Hepatic stellate cell (primary cell): ENCODE results near the gene TRPM2.

ENCODE experiments used
- DNase-seq: peaks from one replicate; pipeline ENCODE4 v3.0.0; 2011; ENCODE audit warnings: low spot score

TRPM2 gene

DNA sequence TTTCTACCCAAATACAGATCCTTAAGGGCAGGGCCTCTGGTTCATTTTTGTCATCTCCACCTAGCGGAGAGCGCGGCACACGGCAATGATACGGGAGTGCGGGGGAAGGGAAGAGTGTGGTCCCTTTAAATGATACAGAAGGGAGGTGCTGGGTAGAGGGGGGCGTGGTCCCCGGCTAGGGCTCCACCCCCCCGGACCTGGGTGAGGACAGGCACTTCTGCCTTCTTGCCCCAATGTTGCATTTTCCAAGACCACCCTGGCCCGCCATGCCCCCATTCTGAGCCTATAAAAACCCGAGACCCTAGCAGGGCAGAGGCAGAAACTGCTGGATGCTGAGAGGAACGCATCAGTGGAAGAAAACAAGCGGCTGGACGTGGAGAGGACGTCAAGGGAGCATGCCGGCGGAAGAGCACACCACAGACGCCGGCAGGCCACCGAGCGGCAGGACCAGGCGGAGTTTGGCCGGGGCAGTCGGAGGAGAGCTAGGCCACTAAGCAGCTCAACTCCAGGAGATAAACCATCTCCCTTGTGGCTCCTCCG, 131.9 kb downstream of the TRPM2 start:
- no peak for DNase-seq

DNA sequence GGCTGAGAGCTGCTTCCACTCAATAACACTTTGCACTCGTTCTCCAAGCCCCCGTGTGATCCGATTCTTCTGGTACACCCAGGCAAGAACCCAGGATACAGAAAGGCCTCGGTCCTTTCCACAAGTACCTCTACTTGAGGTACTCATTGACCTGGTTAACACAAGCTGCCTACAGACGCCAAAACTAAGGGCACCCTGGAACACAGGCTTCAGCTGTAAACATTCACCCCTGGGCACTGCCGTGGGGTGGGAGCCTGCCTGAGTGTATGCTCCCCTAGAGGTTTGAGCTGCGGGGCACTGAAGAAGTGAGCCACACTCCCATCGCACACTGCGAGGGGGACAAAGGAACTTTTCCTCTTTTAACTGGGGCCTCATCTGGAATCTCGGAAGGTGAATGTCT, 132.4 kb downstream of the TRPM2 start:
- no peak for DNase-seq

DNA sequence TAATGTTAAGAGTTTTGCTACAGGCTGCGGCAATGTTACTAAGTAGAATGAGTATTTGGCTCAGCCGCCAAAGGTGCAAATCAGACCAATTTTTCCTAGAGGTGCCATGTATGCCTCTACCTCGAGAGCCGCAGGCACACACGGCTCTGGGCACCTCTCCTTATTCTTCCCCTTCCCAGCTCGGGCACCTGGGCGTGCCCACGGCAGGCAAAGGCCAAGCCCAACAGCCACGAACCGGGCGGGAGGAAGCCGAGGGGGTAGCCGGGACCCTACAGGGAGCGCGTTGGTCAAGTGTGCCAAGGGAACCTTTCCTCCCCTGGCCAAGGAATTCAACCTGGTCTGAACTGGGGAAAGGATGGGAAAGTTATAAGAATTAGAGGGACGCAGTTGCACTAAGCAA, 132.9 kb downstream of the TRPM2 start:
- DNase-seq: no peak

DNA sequence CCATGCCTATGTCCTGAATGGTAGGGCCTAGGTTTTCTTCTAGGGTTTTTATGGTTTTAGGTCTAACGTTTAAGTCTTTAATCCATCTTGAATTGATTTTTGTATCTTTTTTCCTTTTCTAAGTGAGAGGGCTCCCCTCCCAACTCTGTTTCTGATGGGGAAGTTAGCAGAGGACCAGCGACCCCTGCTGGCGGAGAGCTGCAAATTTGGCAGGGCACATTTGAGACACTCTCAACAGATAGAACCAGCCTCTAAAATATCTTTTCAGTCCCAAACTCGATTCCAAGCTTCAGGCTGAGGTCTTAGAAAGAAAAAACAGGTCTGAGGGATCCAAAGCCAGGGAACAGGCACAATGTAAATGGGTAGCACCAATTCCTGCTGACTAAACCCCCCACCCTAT, 134.4 kb downstream of the TRPM2 start:
- no peak for DNase-seq

DNA sequence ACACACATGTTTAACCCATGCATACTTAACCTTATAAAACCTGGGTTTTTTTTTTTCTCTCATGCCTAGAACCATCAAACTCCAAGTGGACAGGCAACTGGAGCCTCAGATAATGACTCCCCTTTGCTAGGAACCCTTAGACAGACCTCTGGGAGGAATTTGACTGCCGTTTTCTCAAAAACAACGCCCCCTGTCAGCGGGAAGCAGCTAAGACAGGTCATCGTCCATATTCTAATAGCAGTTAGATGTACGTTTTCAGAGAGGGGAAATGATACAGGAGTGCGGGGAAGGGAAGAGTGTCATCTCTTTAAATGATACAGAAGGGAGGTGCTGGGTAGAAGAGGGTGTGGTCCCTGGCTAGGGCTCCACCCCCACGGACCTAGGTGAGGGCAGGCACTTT, 136.5 kb downstream of the TRPM2 start:
- no peak for DNase-seq

DNA sequence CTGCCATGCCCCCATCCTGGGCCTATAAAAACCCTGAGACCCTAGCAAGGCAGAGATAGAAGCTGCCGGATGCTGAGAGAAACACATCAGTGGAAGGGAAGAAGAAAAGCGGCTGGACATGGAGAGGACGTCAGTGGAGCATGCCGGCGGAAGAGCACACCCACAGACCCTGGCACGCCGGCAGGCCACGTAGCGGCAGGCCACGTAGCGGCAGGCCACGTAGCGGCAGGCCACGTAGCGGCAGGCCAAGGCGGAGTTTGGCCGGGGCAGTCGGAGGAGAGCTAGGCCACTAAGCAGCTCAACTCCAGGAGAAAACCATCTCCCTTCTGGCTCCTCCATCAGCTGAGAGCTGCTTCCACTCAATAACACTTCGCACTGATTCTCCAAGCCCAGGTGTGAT, 137.0 kb downstream of the TRPM2 start:
- DNase-seq: no peak

DNA sequence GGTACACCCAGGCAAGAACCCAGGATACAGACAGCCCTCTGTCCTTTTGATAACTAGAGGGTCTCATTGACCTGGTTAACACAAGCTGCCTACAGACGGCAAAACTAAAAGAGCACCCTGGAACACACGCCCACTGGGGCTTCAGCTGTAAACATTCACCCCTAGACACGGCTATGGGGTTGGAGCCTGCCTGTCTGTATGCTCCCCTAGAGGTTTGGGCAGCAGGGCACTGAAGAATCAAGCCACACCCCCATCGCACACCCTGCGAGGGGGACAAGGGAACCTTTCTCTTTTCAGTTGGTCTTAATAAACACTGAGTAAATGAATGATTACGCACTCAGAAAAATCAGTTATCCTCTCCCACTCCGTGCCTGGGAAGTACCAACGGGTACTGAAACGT, 137.4 kb downstream of the TRPM2 start:
- DNase-seq: no peak
